Mucosa of stomach (tissue), 1 donor: ENCODE measurements around the gene HELQ.

Source experiments
- H3K27me3 ChIP-seq: one replicate; pipeline ENCODE4 v1.7.0; 2013; ENCODE audit warnings: mild to moderate bottlenecking, low read length; ENCODE audit not compliant: control insufficient read depth, insufficient read depth
- H3K36me3 ChIP-seq: one replicate; pipeline ENCODE4 v1.7.0; 2013; ENCODE audit warnings: low read length; ENCODE audit not compliant: control insufficient read depth, insufficient read depth
- H3K4me1 ChIP-seq: one replicate; pipeline ENCODE4 v1.7.0; 2013; ENCODE audit warnings: mild to moderate bottlenecking, low read length; ENCODE audit not compliant: control insufficient read depth, insufficient read depth
- H3K4me3 ChIP-seq: one replicate; pipeline ENCODE4 v1.7.0; 2013; ENCODE audit warnings: low read length
- H3K9ac ChIP-seq: one replicate; pipeline ENCODE4 v1.7.0; 2013; ENCODE audit warnings: mild to moderate bottlenecking, low read length, moderate library complexity
- H3K9me3 ChIP-seq: one replicate; pipeline ENCODE4 v1.7.0; 2013; ENCODE audit warnings: mild to moderate bottlenecking, low read length, moderate library complexity; ENCODE audit not compliant: control insufficient read depth
- donor health status: Pancreatic carcinoma.

The HELQ gene

GRCh38 chr4:83361416-83362103 lies 94.1 kb downstream of the HELQ start:
- Histone ChIP-seq H3K27me3 (no peaks in the 10 kb centered on the region), H3K4me3 (no peak overlapping the region), H3K4me1 (peaks cover 21% of the 10 kb centered on the region), H3K9ac (no peak overlapping the region), H3K36me3 (no peaks in the 10 kb centered on the region), H3K9me3 (no peaks in the 10 kb centered on the region)

DNA sequence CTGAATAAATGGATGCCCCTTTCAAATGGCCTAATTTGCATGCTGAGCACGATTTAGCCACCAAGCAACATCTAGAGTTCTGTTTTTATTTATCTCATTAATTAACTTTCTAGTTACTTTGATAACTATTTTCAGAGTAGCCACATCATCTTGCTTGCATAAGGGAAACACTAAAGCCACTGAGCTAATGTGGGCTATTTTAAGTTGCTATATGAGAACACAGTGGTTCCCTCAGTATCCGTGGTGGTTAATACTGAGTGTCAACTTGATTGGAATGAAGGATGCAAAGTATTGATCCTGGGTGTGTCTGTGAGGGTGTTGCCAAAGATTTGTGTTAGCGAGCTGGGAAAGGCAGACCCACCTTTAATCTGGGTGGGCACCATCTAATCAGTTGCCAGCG lies 95.6 kb downstream of the HELQ start:
- no peaks in the 10 kb centered on the region for H3K36me3 ChIP-seq
- H3K4me1 ChIP-seq = peaks cover 23% of the 10 kb centered on the region
- H3K4me3 ChIP-seq = no peak overlapping the region
- no peaks in the 10 kb centered on the region for H3K27me3 ChIP-seq
- no peak overlapping the region for H3K9ac ChIP-seq
- no peaks in the 10 kb centered on the region for H3K9me3 ChIP-seq

- Histone ChIP-seq H3K9me3 (no peaks in the 10 kb centered on the region), H3K4me1 (peaks cover 23% of the 10 kb centered on the region), H3K27me3 (no peaks in the 10 kb centered on the region), H3K36me3 (no peaks in the 10 kb centered on the region), H3K9ac (no peak overlapping the region), H3K4me3 (no peak overlapping the region)
Measured at GRCh38 chr4:83358410-83358809, 97.2 kb downstream of the HELQ start.
